SK-N-SH treated with all-trans-retinoic acid at 6 μM for 48 hours (cell line): ENCODE results near the gene ZNF292.
A peak's percentile ranks its signal among the peaks of the same experiment; 100 is the strongest.

Experiments
- ATAC-seq: fragments of 200-7000 bp; cut with Tn5 transposase; 3 replicates; pipeline ENCODE4 v1.9.1; 2020; ENCODE audit warnings: mild to moderate bottlenecking, moderate library complexity
- ARNTL ChIP-seq: fragments of 450-650 bp; formaldehyde crosslinking; IDR thresholded peaks from 2 replicates; pipeline ENCODE4 v1.5.0; 2020; ENCODE audit warnings: low read depth, mild to moderate bottlenecking, moderate library complexity, borderline replicate concordance
- BACH2 ChIP-seq: fragments of 250-450 bp; sonication (Bioruptor Pico); IDR thresholded peaks from 2 replicates; pipeline ENCODE4 v1.9.0; 2021; ENCODE audit warnings: mild to moderate bottlenecking, borderline replicate concordance
- CSDC2 ChIP-seq: fragments of 250-450 bp; sonication (Bioruptor Pico); IDR thresholded peaks from 2 replicates; pipeline ENCODE4 v1.5.0; 2020; ENCODE audit warnings: mild to moderate bottlenecking, moderate library complexity
- ESRRG ChIP-seq: fragments of 250-450 bp; sonication (Bioruptor Pico); IDR thresholded peaks from 2 replicates; pipeline ENCODE4 v1.6.1; 2021; ENCODE audit warnings: mild to moderate bottlenecking
- GLIS3 ChIP-seq: fragments of 250-450 bp; sonication (Bioruptor Pico); IDR thresholded peaks from 2 replicates; pipeline ENCODE4 v1.5.0; 2020; ENCODE audit warnings: mild to moderate bottlenecking, moderate library complexity
- ISL1 ChIP-seq: fragments of 250-450 bp; sonication (Bioruptor Pico); IDR thresholded peaks from 2 replicates; pipeline ENCODE4 v2.1.2; 2022; ENCODE audit warnings: mild to moderate bottlenecking, moderate library complexity
- OSR1 ChIP-seq: fragments of 250-450 bp; sonication (Bioruptor Pico); IDR thresholded peaks from 2 replicates; pipeline ENCODE4 v1.8.0; 2022; ENCODE audit warnings: moderate library complexity, mild to moderate bottlenecking, inconsistent platforms
- PPARA ChIP-seq: fragments of 250-450 bp; sonication (Bioruptor Pico); IDR thresholded peaks from 2 replicates; pipeline ENCODE4 v1.5.0; 2020; ENCODE audit warnings: mild to moderate bottlenecking, borderline replicate concordance
- RARB ChIP-seq: fragments of 250-450 bp; sonication (Bioruptor Pico); IDR thresholded peaks from 2 replicates; pipeline ENCODE4 v1.8.0; 2021; ENCODE audit warnings: mild to moderate bottlenecking, moderate library complexity
- SNAI2 ChIP-seq: fragments of 250-450 bp; sonication (Bioruptor Pico); IDR thresholded peaks from 2 replicates; pipeline ENCODE4 v1.5.0; 2020; ENCODE audit warnings: mild to moderate bottlenecking, moderate library complexity
- TCF4 ChIP-seq: fragments of 250-450 bp; sonication (Bioruptor Pico); IDR thresholded peaks from 2 replicates; pipeline ENCODE4 v1.8.0; 2021; ENCODE audit warnings: mild to moderate bottlenecking, moderate library complexity, borderline replicate concordance
- TOX ChIP-seq: fragments of 250-450 bp; sonication (Bioruptor Pico); IDR thresholded peaks from 2 replicates; pipeline ENCODE4 v1.8.0; 2021; ENCODE audit warnings: mild to moderate bottlenecking, moderate library complexity, borderline replicate concordance
- TSHZ2 ChIP-seq: fragments of 250-450 bp; sonication (Bioruptor Pico); IDR thresholded peaks from 2 replicates; pipeline ENCODE4 v1.5.0; 2020; ENCODE audit warnings: mild to moderate bottlenecking, moderate library complexity
- ZC3H10 ChIP-seq: fragments of 250-450 bp; sonication (Bioruptor Pico); IDR thresholded peaks from 2 replicates; pipeline ENCODE4 v1.5.1; 2021; ENCODE audit warnings: mild to moderate bottlenecking, moderate library complexity
- ZFP3 ChIP-seq: fragments of 250-450 bp; sonication (Bioruptor Pico); IDR thresholded peaks from 2 replicates; pipeline ENCODE4 v1.5.0; 2020; ENCODE audit warnings: mild to moderate bottlenecking, moderate library complexity
- ZNF565 ChIP-seq: fragments of 450-650 bp; formaldehyde crosslinking; conservative IDR thresholded peaks from 2 replicates; pipeline ENCODE4 v1.5.0; 2020; ENCODE audit warnings: low read depth, mild to moderate bottlenecking, moderate library complexity
- ZNF70 ChIP-seq: fragments of 450-650 bp; formaldehyde crosslinking; IDR thresholded peaks from 2 replicates; pipeline ENCODE4 v1.5.0; 2020; ENCODE audit warnings: mild to moderate bottlenecking, moderate library complexity
- ZNF8 ChIP-seq: fragments of 450-650 bp; formaldehyde crosslinking; IDR thresholded peaks from 2 replicates; pipeline ENCODE4 v1.5.0; 2020; ENCODE audit warnings: mild to moderate bottlenecking, moderate library complexity
- TF ChIP-seq, protein P1 (sequence below): fragments of 250-450 bp; sonication (Bioruptor Pico); IDR thresholded peaks from 2 replicates; pipeline ENCODE4 v1.8.0; 2020; ENCODE audit warnings: mild to moderate bottlenecking, moderate library complexity, borderline replicate concordance
- TF ChIP-seq, protein P2 (sequence below): fragments of 250-450 bp; sonication (Bioruptor Pico); IDR thresholded peaks from 2 replicates; pipeline ENCODE4 v1.8.0; 2021; ENCODE audit warnings: low read depth, mild to moderate bottlenecking, moderate library complexity, borderline replicate concordance

Gene ZNF292

DNA sequence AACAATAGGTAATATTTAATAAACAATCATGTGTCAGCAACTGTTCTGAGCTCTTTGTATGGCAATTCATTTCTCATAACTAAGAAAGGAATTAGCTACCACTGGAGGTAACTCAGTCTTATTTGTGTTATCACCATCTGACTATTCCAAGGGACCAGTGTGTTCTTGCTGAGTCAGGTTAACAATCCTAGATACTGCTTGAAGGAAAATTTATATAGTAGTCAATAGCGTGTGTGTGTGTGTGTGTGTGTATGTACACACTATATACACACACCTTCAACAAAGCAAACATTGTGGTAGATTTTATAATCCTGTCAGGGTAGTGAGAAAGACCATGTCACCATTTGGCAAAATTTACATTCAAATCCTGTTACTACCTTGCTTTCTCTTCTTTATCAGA, 121.3 kb downstream of the ZNF292 start:
- no peak for ATAC-seq
- TF ChIP-seq TSHZ2 (CRISPR knock-in tag) (no peak), ZNF70 (no peak), OSR1 (CRISPR knock-in tag) (no peak), TOX (CRISPR knock-in tag) (no peak), BACH2 (CRISPR knock-in tag) (no peak), ESRRG (CRISPR knock-in tag) (no peak), ZNF565 (CRISPR knock-in tag) (no peak), ARNTL (CRISPR knock-in tag) (no peak), TCF4 (no peak), RARB (CRISPR knock-in tag) (no peak), ISL1 (no peak), PPARA (no peak), ZC3H10 (CRISPR knock-in tag) (no peak), GLIS3 (CRISPR knock-in tag) (no peak), SNAI2 (CRISPR knock-in tag) (no peak)
- TF ChIP-seq, protein P1, sequence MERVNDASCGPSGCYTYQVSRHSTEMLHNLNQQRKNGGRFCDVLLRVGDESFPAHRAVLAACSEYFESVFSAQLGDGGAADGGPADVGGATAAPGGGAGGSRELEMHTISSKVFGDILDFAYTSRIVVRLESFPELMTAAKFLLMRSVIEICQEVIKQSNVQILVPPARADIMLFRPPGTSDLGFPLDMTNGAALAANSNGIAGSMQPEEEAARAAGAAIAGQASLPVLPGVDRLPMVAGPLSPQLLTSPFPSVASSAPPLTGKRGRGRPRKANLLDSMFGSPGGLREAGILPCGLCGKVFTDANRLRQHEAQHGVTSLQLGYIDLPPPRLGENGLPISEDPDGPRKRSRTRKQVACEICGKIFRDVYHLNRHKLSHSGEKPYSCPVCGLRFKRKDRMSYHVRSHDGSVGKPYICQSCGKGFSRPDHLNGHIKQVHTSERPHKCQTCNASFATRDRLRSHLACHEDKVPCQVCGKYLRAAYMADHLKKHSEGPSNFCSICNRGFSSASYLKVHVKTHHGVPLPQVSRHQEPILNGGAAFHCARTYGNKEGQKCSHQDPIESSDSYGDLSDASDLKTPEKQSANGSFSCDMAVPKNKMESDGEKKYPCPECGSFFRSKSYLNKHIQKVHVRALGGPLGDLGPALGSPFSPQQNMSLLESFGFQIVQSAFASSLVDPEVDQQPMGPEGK (CRISPR knock-in tag) = no peak
- TF ChIP-seq, protein P2, sequence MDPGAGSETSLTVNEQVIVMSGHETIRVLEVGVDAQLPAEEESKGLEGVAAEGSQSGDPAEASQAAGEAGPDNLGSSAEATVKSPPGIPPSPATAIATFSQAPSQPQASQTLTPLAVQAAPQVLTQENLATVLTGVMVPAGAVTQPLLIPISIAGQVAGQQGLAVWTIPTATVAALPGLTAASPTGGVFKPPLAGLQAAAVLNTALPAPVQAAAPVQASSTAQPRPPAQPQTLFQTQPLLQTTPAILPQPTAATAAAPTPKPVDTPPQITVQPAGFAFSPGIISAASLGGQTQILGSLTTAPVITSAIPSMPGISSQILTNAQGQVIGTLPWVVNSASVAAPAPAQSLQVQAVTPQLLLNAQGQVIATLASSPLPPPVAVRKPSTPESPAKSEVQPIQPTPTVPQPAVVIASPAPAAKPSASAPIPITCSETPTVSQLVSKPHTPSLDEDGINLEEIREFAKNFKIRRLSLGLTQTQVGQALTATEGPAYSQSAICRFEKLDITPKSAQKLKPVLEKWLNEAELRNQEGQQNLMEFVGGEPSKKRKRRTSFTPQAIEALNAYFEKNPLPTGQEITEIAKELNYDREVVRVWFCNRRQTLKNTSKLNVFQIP (CRISPR knock-in tag) = no peak

GRCh38 chr6:87277123-87277522, 121.8 kb downstream of the ZNF292 start:
- TF ChIP-seq ZFP3 (no peak), ZNF8 (CRISPR knock-in tag) (no peak), ZC3H10 (CRISPR knock-in tag) (no peak), ISL1 (no peak), ESRRG (CRISPR knock-in tag) (no peak), CSDC2 (no peak), ZNF70 (no peak), OSR1 (CRISPR knock-in tag) (no peak), ARNTL (CRISPR knock-in tag) (no peak)
- ATAC-seq = peak; percentile 64

DNA sequence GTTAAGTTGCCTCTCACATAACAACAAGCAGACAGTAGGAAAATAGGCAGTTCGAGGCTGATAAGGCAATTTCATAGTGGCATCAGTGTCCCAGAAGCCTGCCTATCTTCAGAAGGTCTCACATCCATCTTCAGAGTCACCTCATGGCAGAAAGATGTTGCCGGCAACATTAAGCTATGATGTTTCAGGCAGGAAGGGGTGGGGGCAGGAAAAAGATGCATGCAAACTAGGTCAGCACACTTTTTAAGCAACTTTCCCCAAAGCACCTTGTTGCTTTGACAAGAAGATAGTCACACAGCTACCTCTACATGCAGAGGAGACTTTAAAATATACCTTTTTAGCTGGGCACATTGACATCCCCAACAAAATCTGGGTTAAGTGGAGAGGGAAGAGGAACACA, 123.8 kb downstream of the ZNF292 start:
- TF ChIP-seq TSHZ2 (CRISPR knock-in tag) (no peak), OSR1 (CRISPR knock-in tag) (no peak), ESRRG (CRISPR knock-in tag) (no peak), ZFP3 (no peak)
- TF ChIP-seq, protein P1 (CRISPR knock-in tag) = no peak
- TF ChIP-seq, all 23 proteins: peak for 0
- no peak for ATAC-seq
